A673 (cell line): ENCODE results near the gene AMDHD2. TPM values are rescaled to one million over a fixed set of nuclear protein-coding genes. Genes with fewer than 3 reads are reported as not detected.
A peak's percentile ranks its signal among the peaks of the same experiment; 100 is the strongest.
"Not testable (repeated sequence)": the region's sequence is repeated elsewhere in the genome, so short reads cannot be mapped to it uniquely, and the experiment has no call there.

Experiments used
- BruUV-seq: library from RNA; stranded (reverse); fragments of 400-500 nt; replicated peaks from 2 replicates; lab custom pipeline; 2021; lab: Mats Ljungman, UMichigan
- CTCF ChIA-PET: fragments of 300-600 bp; sonication (Branson Sonifier 250); formaldehyde crosslinking; loops from one replicate; lab custom pipeline; 2022; ENCODE audit warnings: antibody characterized with exemption; lab: Charles Lee
- POLR2A ChIA-PET: fragments of 300-600 bp; sonication (Branson Sonifier 250); formaldehyde crosslinking; loops from one replicate; lab custom pipeline; 2022; ENCODE audit warnings: antibody characterized with exemption; ENCODE audit not compliant: low non-redundant PET; lab: Charles Lee
- DNase-seq: peaks from one replicate; pipeline ENCODE4 v3.0.0-alpha.2; 2015; ENCODE audit warnings: low spot score
- H3K27ac ChIP-seq: fragments of 200-600 bp; sonication (generic); 2 replicates; pipeline ENCODE4 v1.5.1; 2016; ENCODE audit warnings: mixed run types, low read depth, mild to moderate bottlenecking, mixed read lengths, antibody characterized with exemption, low read length; ENCODE audit not compliant: poor library complexity, severe bottlenecking
- H3K27me3 ChIP-seq: fragments of 200-600 bp; sonication (generic); replicated peaks from 2 replicates; pipeline ENCODE4 v1.6.1; 2017; ENCODE audit warnings: mixed run types, low read depth, mild to moderate bottlenecking, mixed read lengths, antibody characterized with exemption, low read length; ENCODE audit not compliant: insufficient read depth, poor library complexity
- H3K36me3 ChIP-seq: fragments of 200-600 bp; sonication (generic); 2 replicates; pipeline ENCODE4 v1.6.1; 2016; ENCODE audit warnings: mixed run types, mild to moderate bottlenecking, mixed read lengths, antibody characterized with exemption, low read length; ENCODE audit not compliant: insufficient read depth, poor library complexity, severe bottlenecking
- H3K4me1 ChIP-seq: fragments of 200-600 bp; sonication (generic); 2 replicates; pipeline ENCODE4 v1.6.1; 2017; ENCODE audit warnings: mixed run types, mild to moderate bottlenecking, mixed read lengths, antibody characterized with exemption, low read length; ENCODE audit not compliant: insufficient read depth, poor library complexity, severe bottlenecking
- H3K4me3 ChIP-seq: fragments of 200-600 bp; sonication (generic); 2 replicates; pipeline ENCODE4 v1.5.1; 2016; ENCODE audit warnings: low read depth, mixed run types, mild to moderate bottlenecking, mixed read lengths, low read length; ENCODE audit not compliant: poor library complexity, severe bottlenecking
- H3K9me3 ChIP-seq: fragments of 200-600 bp; sonication (generic); 2 replicates; pipeline ENCODE4 v1.6.1; 2016; ENCODE audit warnings: mixed run types, low read depth, mild to moderate bottlenecking, mixed read lengths, antibody characterized with exemption, low read length; ENCODE audit not compliant: poor library complexity, severe bottlenecking
- CTCF ChIP-seq: fragments of 300-800, 200-600 bp; sonication (generic); conservative IDR thresholded peaks from 2 replicates; pipeline ENCODE4 v1.5.1; 2017; ENCODE audit warnings: low read depth, mild to moderate bottlenecking, antibody characterized with exemption, low read length, moderate library complexity, mixed read lengths
- intact Hi-C: fragments of 100-400 bp; cut with micrococcal nuclease; formaldehyde crosslinking; loops from one replicate; pipeline ENCODE4 v1.10.0; 2022; ENCODE audit not compliant: unreplicated experiment
- total RNA-seq: library from RNA; stranded (reverse); gene quantifications from 2 replicates; pipeline ENCODE4 v1.2.3, GENCODE V29; 2021

The AMDHD2 gene
- total RNA-seq, 1 experiment from 2014 or later, result 53.3 TPM

GRCh38 chr16:2560798-2561133 is 40.6 kb downstream of the AMDHD2 start:
- TSS peak; percentile 59 for BruUV-seq
- H3K4me1 ChIP-seq, intact Hi-C loops, H3K4me3 ChIP-seq, H3K27ac ChIP-seq, CTCF ChIA-PET, H3K9me3 ChIP-seq, DNase-seq, POLR2A ChIA-PET, H3K27me3 ChIP-seq, H3K36me3 ChIP-seq: not testable (repeated sequence)
- 0 out of 2 replicates have a peak, but pooled peaks have one; percentile 30 for TF ChIP-seq CTCF

GRCh38 chr16:2567506-2567905 is 47.3 kb downstream of the AMDHD2 start:
- DNase-seq, H3K27ac ChIP-seq, H3K27me3 ChIP-seq, CTCF ChIA-PET, POLR2A ChIA-PET, H3K36me3 ChIP-seq, intact Hi-C loops, BruUV-seq, H3K4me3 ChIP-seq, H3K9me3 ChIP-seq, H3K4me1 ChIP-seq: not testable (repeated sequence)

GRCh38 chr16:2568573-2568972 is 48.4 kb downstream of the AMDHD2 start:
- CTCF ChIA-PET, H3K36me3 ChIP-seq, H3K9me3 ChIP-seq, H3K27me3 ChIP-seq, H3K4me3 ChIP-seq, POLR2A ChIA-PET, H3K27ac ChIP-seq, H3K4me1 ChIP-seq, intact Hi-C loops, BruUV-seq, DNase-seq: not testable (repeated sequence)

GRCh38 chr16:2572704-2573103 is 52.5 kb downstream of the AMDHD2 start:
- H3K4me3 ChIP-seq, POLR2A ChIA-PET, H3K4me1 ChIP-seq, H3K9me3 ChIP-seq, DNase-seq, BruUV-seq, H3K36me3 ChIP-seq, H3K27me3 ChIP-seq, H3K27ac ChIP-seq, CTCF ChIA-PET, intact Hi-C loops: not testable (repeated sequence)

GRCh38 chr16:2575839-2576238 is 55.7 kb downstream of the AMDHD2 start:
- DNase-seq, H3K9me3 ChIP-seq, H3K27ac ChIP-seq, CTCF ChIA-PET, intact Hi-C loops, H3K36me3 ChIP-seq, H3K4me1 ChIP-seq, POLR2A ChIA-PET, H3K27me3 ChIP-seq, H3K4me3 ChIP-seq, BruUV-seq: not testable (repeated sequence)

- H3K36me3 ChIP-seq, H3K27me3 ChIP-seq, H3K4me3 ChIP-seq, H3K9me3 ChIP-seq, DNase-seq, CTCF ChIA-PET, H3K27ac ChIP-seq, intact Hi-C loops, H3K4me1 ChIP-seq, BruUV-seq, POLR2A ChIA-PET: not testable (repeated sequence)
Observed at GRCh38 chr16:2577044-2577443, 56.9 kb downstream of the AMDHD2 start.

GRCh38 chr16:2578905-2579304 is 58.7 kb downstream of the AMDHD2 start:
- H3K27me3 ChIP-seq, CTCF ChIA-PET, H3K9me3 ChIP-seq, BruUV-seq, H3K36me3 ChIP-seq, DNase-seq, H3K4me3 ChIP-seq, POLR2A ChIA-PET, H3K4me1 ChIP-seq, H3K27ac ChIP-seq, intact Hi-C loops: not testable (repeated sequence)
